NT2/D1 (cell line): Measurements from ENCODE around the gene BAG5.

Experiments
- SUZ12 ChIP-seq: IDR thresholded peaks from 2 replicates; pipeline ENCODE4 v1.6.1; 2011; ENCODE audit not compliant: insufficient read length, insufficient read depth; ENCODE audit errors: extremely low read depth
- YY1 ChIP-seq: IDR thresholded peaks from 2 replicates; pipeline ENCODE4 v1.6.1; 2011; ENCODE audit not compliant: insufficient read length, insufficient read depth
- ZNF274 ChIP-seq: IDR thresholded peaks from 2 replicates; pipeline ENCODE4 v1.6.1; 2011; ENCODE audit warnings: mild to moderate bottlenecking, low read depth, low read length

DNA sequence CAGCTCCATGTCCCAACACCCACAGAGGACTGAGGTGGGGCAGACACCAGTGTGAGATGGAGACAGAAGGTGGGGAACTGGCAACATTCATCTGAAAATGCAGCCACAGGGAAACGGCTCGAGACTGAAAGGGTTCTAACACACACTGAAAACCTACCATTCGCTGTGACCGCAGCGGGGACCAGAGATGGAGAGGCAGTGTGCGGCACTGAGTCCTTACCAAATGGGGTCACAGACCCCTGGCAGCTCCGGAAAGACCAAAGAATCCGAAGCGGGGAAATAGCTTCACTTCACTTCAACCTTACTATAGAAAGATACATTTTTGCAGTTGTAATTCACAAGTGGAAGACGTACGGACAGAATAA is 9.6 kb downstream of the BAG5 start:
- TF ChIP-seq YY1 = no peak
- no peak for TF ChIP-seq ZNF274
- TF ChIP-seq SUZ12 = no peak
